SK-N-SH (cell line): ENCODE measurements around the gene AUTS2.
A peak's percentile ranks its signal among the peaks of the same experiment; 100 is the strongest.

Experiments used
- CHD2 ChIP-seq: fragments of 150-350 bp; IDR thresholded peaks from 2 replicates; pipeline ENCODE4 v1.6.1; 2018; ENCODE audit warnings: low read length; ENCODE audit not compliant: partially characterized antibody
- EP300 ChIP-seq, 2 experiments: IDR thresholded peaks; 2 replicates each; pipeline versions ENCODE4 v1.4.0 to v1.6.1; 2012; ENCODE audit warnings: borderline replicate concordance in 1 of 2, low read depth in 1 of 2, low read length in 1 of 2
- EZH2phosphoT487 ChIP-seq: fragments of 200-600 bp; sonication (generic); IDR thresholded peaks from 2 replicates; pipeline ENCODE4 v1.6.1; 2017; ENCODE audit warnings: low read depth, mixed run types, mild to moderate bottlenecking, antibody characterized with exemption, moderate library complexity, borderline replicate concordance
- JUND ChIP-seq: IDR thresholded peaks from 2 replicates; pipeline ENCODE4 v1.4.0; 2012
- NFIC ChIP-seq: IDR thresholded peaks from 2 replicates; pipeline ENCODE4 v1.4.0; 2012; ENCODE audit warnings: borderline replicate concordance
- POLR2AphosphoS5 ChIP-seq: IDR thresholded peaks from 2 replicates; pipeline ENCODE4 v1.6.1; 2012; ENCODE audit warnings: low read depth, low read length
- RAD21 ChIP-seq: IDR thresholded peaks from 2 replicates; pipeline ENCODE4 v1.6.1; 2012; ENCODE audit warnings: mild to moderate bottlenecking, low read length
- RCOR1 ChIP-seq: fragments of 150-350 bp; IDR thresholded peaks from 2 replicates; pipeline ENCODE4 v1.6.1; 2017; ENCODE audit warnings: antibody characterized with exemption, low read length
- TAF1 ChIP-seq: IDR thresholded peaks from 2 replicates; pipeline ENCODE4 v1.6.1; 2012; ENCODE audit warnings: low read depth, mild to moderate bottlenecking, low read length, moderate library complexity, borderline replicate concordance
- TEAD4 ChIP-seq: IDR thresholded peaks from 2 replicates; pipeline ENCODE4 v1.4.0; 2012; ENCODE audit warnings: mild to moderate bottlenecking, borderline replicate concordance; ENCODE audit not compliant: insufficient read depth
- ZBTB33 ChIP-seq: IDR thresholded peaks from 2 replicates; pipeline ENCODE4 v1.4.0; 2012; ENCODE audit warnings: low read depth, borderline replicate concordance
- TF ChIP-seq, protein P1 (sequence below): fragments of 200-600 bp; sonication (generic); IDR thresholded peaks from 2 replicates; pipeline ENCODE4 v1.6.1; 2017; ENCODE audit warnings: antibody characterized with exemption, mild to moderate bottlenecking, moderate library complexity
- TF ChIP-seq, protein P2 (sequence below): IDR thresholded peaks from 2 replicates; pipeline ENCODE4 v1.6.1; 2012; ENCODE audit warnings: mild to moderate bottlenecking, low read depth, low read length, moderate library complexity
- TF ChIP-seq, protein P3 (sequence below): IDR thresholded peaks from 2 replicates; pipeline ENCODE4; 2012

GRCh38 chr7:69817121-69817520 is 218.8 kb downstream of the AUTS2 start:
- TF ChIP-seq POLR2AphosphoS5, result 0 out of 2 replicates have a peak, but pooled peaks have one; percentile 17
- TF ChIP-seq EZH2phosphoT487, result no peak
- TF ChIP-seq, protein P1, sequence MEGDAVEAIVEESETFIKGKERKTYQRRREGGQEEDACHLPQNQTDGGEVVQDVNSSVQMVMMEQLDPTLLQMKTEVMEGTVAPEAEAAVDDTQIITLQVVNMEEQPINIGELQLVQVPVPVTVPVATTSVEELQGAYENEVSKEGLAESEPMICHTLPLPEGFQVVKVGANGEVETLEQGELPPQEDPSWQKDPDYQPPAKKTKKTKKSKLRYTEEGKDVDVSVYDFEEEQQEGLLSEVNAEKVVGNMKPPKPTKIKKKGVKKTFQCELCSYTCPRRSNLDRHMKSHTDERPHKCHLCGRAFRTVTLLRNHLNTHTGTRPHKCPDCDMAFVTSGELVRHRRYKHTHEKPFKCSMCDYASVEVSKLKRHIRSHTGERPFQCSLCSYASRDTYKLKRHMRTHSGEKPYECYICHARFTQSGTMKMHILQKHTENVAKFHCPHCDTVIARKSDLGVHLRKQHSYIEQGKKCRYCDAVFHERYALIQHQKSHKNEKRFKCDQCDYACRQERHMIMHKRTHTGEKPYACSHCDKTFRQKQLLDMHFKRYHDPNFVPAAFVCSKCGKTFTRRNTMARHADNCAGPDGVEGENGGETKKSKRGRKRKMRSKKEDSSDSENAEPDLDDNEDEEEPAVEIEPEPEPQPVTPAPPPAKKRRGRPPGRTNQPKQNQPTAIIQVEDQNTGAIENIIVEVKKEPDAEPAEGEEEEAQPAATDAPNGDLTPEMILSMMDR, result no peak
- TF ChIP-seq NFIC, result peak; percentile 36; the same call in 1 of the 2 replicates
- TF ChIP-seq, protein P2, sequence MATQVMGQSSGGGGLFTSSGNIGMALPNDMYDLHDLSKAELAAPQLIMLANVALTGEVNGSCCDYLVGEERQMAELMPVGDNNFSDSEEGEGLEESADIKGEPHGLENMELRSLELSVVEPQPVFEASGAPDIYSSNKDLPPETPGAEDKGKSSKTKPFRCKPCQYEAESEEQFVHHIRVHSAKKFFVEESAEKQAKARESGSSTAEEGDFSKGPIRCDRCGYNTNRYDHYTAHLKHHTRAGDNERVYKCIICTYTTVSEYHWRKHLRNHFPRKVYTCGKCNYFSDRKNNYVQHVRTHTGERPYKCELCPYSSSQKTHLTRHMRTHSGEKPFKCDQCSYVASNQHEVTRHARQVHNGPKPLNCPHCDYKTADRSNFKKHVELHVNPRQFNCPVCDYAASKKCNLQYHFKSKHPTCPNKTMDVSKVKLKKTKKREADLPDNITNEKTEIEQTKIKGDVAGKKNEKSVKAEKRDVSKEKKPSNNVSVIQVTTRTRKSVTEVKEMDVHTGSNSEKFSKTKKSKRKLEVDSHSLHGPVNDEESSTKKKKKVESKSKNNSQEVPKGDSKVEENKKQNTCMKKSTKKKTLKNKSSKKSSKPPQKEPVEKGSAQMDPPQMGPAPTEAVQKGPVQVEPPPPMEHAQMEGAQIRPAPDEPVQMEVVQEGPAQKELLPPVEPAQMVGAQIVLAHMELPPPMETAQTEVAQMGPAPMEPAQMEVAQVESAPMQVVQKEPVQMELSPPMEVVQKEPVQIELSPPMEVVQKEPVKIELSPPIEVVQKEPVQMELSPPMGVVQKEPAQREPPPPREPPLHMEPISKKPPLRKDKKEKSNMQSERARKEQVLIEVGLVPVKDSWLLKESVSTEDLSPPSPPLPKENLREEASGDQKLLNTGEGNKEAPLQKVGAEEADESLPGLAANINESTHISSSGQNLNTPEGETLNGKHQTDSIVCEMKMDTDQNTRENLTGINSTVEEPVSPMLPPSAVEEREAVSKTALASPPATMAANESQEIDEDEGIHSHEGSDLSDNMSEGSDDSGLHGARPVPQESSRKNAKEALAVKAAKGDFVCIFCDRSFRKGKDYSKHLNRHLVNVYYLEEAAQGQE, result no peak
- peak; percentile 68 for TF ChIP-seq JUND
- TF ChIP-seq, protein P3, sequence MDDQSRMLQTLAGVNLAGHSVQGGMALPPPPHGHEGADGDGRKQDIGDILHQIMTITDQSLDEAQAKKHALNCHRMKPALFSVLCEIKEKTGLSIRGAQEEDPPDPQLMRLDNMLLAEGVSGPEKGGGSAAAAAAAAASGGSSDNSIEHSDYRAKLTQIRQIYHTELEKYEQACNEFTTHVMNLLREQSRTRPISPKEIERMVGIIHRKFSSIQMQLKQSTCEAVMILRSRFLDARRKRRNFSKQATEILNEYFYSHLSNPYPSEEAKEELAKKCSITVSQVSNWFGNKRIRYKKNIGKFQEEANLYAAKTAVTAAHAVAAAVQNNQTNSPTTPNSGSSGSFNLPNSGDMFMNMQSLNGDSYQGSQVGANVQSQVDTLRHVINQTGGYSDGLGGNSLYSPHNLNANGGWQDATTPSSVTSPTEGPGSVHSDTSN, result peak; percentile 67
- no peak for TF ChIP-seq TAF1
- peak; percentile 3; the same call in 1 of the 2 replicates for TF ChIP-seq RAD21
- TF ChIP-seq EP300 (IDR thresholded peaks at IDR 0.05; ENCODE audit: borderline replicate concordance in 1 of 2, low read depth in 1 of 2, low read length in 1 of 2), result peak in 1 of 2 experiments; percentile 55; a peak in 1 of 4 replicates
- TF ChIP-seq TEAD4, result no peak
- TF ChIP-seq ZBTB33, result no peak
- no peak for TF ChIP-seq CHD2
- no peak for TF ChIP-seq RCOR1
